Spleen (tissue), 11 donors: ENCODE results near the gene DOK5. TPM values are rescaled to one million over a fixed set of nuclear protein-coding genes. Genes with fewer than 3 reads are reported as not detected.

Source experiments
- DNase-seq: peaks from one replicate; pipeline ENCODE4 v3.0.0-alpha.2; 2020
- H3K27ac ChIP-seq, 8 donors: fragments of 200-600 bp; sonication (generic) in 7 of 8; 1 replicate in 4 of 8; 2 replicates in 4 of 8; pipeline versions ENCODE4 v1.5.0 to v1.8.0; 2016 to 2021; ENCODE audit warnings: inconsistent platforms in 4 of 8, mild to moderate bottlenecking in 4 of 8, moderate library complexity in 1 of 8
- H3K27me3 ChIP-seq, 7 donors: fragments of 200-600 bp; sonication (generic) in 6 of 7; replicated peaks in 1 of 7; 1 replicate in 4 of 7; 2 replicates in 3 of 7; pipeline versions ENCODE4 v1.5.0 to v1.8.0; 2016 to 2021; ENCODE audit warnings: inconsistent platforms in 3 of 7, mild to moderate bottlenecking in 1 of 7
- H3K36me3 ChIP-seq, 6 donors: fragments of 200-600 bp; sonication (generic) in 5 of 6; 1 replicate in 4 of 6; 2 replicates in 2 of 6; pipeline versions ENCODE4 v1.5.0 to v1.8.0; 2016 to 2021; ENCODE audit warnings: inconsistent platforms in 2 of 6
- H3K4me1 ChIP-seq, 6 donors: fragments of 200-600 bp; sonication (generic) in 5 of 6; 1 replicate in 3 of 6; 2 replicates in 3 of 6; pipeline versions ENCODE4 v1.5.0 to v1.8.0; 2016 to 2021; ENCODE audit warnings: inconsistent platforms in 3 of 6
- H3K4me3 ChIP-seq, 8 donors: fragments of 200-600 bp; sonication (generic) in 7 of 8; 1 replicate in 4 of 8; 2 replicates in 4 of 8; pipeline versions ENCODE4 v1.5.0 to v1.8.0; 2016 to 2021; ENCODE audit warnings: inconsistent platforms in 4 of 8, mild to moderate bottlenecking in 4 of 8, moderate library complexity in 2 of 8
- H3K9me3 ChIP-seq, 8 donors: fragments of 200-600 bp; sonication (generic) in 7 of 8; 1 replicate in 4 of 8; 2 replicates in 4 of 8; pipeline versions ENCODE4 v1.5.0 to v1.8.0; 2016 to 2021; ENCODE audit warnings: inconsistent platforms in 4 of 8
- POLR2A ChIP-seq, 3 donors: fragments of 450-650 bp; IDR thresholded peaks; one replicate each; pipeline ENCODE4 v1.5.1; 2017; ENCODE audit warnings: antibody characterized with exemption in 3 of 3, mild to moderate bottlenecking in 1 of 3
- POLR2AphosphoS5 ChIP-seq, 3 donors: sonication (generic); formaldehyde crosslinking; IDR thresholded peaks; one replicate each; pipeline ENCODE4 v1.5.1; 2017; ENCODE audit warnings: antibody characterized with exemption in 3 of 3
- WGBS, 5 donors: extraction: QIAGEN DNeasy Blood & Tissue Kit in 3 of 5; methylation state at CpG; one replicate each; pipeline versions ENCODE4 v1.1.5 to v1.1.7; 2013 to 2018; 5-methylcytosine and 5-hydroxymethylcytosine counted together
- intact Hi-C: fragments of 100-400 bp; cut with DNase I; formaldehyde crosslinking; loops from one replicate; pipeline ENCODE4 v1.15.0; 2023; ENCODE audit warnings: low total_unique reads
- polyA plus RNA-seq, 3 donors: library from polyadenylated mRNA; stranded (reverse); fragments of 200-250 nt; gene quantifications; one replicate each; pipeline ENCODE4 v1.2.1, GENCODE V29; 2013
- total RNA-seq, 7 donors: library from RNA; depleted of rRNA in 3 of 7; stranded (reverse); fragments of >200 nt in 3 of 7; fragmentation: NEBNext Ultra II Directional in 4 of 7; extraction: Animal tissue kit (Norgen Biotek cat#: 25700) in 4 of 7; gene quantifications; one replicate each; pipeline versions ENCODE4 v1.1.0 to v1.2.1, GENCODE V29; 2016 to 2021
- TF ChIP-seq, protein P1 (sequence below), 11 experiments: fragments of 200-600 bp in 7 of 11; fragments of 450-650 bp in 4 of 11; sonication (generic) in 4 of 11; IDR thresholded peaks in 8 of 11; conservative IDR thresholded peaks in 3 of 11; 1 replicate in 7 of 11; 2 replicates in 4 of 11; pipeline versions ENCODE4 v1.4.0 to v1.8.0; 2016 to 2021; ENCODE audit warnings: antibody characterized with exemption in 11 of 11, inconsistent platforms in 4 of 11, mild to moderate bottlenecking in 1 of 11
- donor health status: healthy with polysubstance abuse.
- donor health status: DM: no; HTN: no; CAD: no; lungs with moderate emphysema.
- donor health status: DM: no; HTN: no; CAD: no.
- donor health status: Bipolar disorder and iron deficiency.
- donor health status: healthy.
- donor health status: DM: no; HTN: no; CAD: no.
- donor health status: DM: yes; HTN: yes; CAD: no.

DOK5 gene
- total and polyA plus RNA-seq, 10 donors = 0.17 to 0.73 (median 0.53) TPM; not detected in 3

DNA sequence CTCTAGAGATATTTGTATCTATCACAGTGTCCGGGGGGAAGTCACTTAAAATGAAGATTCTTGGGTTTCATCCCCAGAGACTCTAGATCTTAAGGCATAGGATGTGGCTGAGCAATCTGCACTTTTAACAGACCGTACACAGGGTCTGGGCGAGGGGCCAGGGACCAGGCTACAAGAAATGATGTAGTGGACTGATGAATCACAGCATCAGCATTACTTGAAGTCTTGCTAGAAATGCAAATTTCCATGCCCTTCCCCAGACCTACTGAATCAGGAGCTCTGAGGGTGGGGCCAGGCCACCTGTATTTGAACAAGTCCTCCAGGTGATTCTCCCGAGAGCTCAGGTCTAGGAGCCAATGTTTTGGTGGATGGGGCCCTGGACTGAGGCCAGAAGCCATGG is 168.4 kb downstream of the DOK5 start:
- Histone ChIP-seq H3K36me3 (no peaks in the 10 kb centered on the region), H3K9me3 (no peaks in the 10 kb centered on the region), H3K27ac (no peak overlapping the region), H3K4me1 (no peaks in the 10 kb centered on the region), H3K4me3 (no peak overlapping the region), H3K27me3 (peaks cover 0 to 6% (median 0%) of the 10 kb centered on the region in 7 donors)
- intact Hi-C loops = loop anchor here (10.0 kb wide), 1 partner anchor 429 kb away; no protein-coding TSS in a partner anchor
- no peak for DNase-seq
- 69 to 91% (median 84%) methylated on average over 4 of the region's 4 CpGs for WGBS, 5 donors
- TF ChIP-seq, protein P1, sequence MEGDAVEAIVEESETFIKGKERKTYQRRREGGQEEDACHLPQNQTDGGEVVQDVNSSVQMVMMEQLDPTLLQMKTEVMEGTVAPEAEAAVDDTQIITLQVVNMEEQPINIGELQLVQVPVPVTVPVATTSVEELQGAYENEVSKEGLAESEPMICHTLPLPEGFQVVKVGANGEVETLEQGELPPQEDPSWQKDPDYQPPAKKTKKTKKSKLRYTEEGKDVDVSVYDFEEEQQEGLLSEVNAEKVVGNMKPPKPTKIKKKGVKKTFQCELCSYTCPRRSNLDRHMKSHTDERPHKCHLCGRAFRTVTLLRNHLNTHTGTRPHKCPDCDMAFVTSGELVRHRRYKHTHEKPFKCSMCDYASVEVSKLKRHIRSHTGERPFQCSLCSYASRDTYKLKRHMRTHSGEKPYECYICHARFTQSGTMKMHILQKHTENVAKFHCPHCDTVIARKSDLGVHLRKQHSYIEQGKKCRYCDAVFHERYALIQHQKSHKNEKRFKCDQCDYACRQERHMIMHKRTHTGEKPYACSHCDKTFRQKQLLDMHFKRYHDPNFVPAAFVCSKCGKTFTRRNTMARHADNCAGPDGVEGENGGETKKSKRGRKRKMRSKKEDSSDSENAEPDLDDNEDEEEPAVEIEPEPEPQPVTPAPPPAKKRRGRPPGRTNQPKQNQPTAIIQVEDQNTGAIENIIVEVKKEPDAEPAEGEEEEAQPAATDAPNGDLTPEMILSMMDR (IDR thresholded peaks at IDR 0.05 in 8 of 11, conservative IDR thresholded peaks at IDR 0.05 in 3 of 11) = no peak
- TF ChIP-seq POLR2A (IDR thresholded peaks at IDR 0.05) (no peak), POLR2AphosphoS5 (IDR thresholded peaks at IDR 0.05) (no peak)

DNA sequence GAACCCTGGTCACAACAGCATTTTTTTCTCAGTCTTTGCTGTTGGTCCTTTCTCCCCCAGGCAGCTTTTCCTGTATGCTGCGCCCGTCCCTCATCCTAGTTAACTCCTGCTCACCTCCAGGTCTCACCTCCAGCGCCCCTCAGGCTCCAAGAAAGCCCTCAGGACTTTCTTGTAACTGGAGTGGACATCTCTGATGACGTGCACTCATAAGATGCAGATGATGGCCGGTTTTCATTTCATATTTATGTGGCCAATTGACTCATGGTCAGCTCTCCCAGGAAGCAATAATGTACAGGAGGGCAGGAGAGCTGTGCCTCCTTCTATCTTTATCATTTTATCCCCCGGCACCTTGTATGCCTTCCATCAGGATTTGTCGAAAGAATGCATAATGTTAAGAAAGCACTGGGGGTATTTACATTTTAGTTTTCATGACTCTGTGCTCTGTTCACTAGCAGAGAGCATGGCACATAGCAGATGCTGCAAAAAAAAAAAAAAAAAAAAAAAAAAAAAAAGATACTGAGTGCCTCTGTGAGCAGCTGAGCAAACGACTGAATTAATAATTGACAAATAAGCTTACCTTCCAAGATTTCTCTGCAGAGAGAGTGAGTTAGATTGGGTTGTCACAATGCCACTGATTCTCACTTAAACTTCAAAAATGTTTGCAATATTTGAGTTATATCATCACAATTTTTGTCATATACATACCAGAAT is 170.2 kb downstream of the DOK5 start:
- no peak for DNase-seq
- 55 to 65% (median 60%) methylated on average over 8 of the region's 8 CpGs for whole genome bisulfite sequencing, 5 donors
- intact Hi-C loops = loop anchor here (5.0 to 10.0 kb wide), 2 partner anchors 431 to 548 kb away; no protein-coding TSS in a partner anchor
- no peak overlapping the region for H3K27ac ChIP-seq
- H3K4me1 ChIP-seq = peaks cover 0 to 3% (median 0%) of the 10 kb centered on the region in 6 donors
- no peak for TF ChIP-seq POLR2AphosphoS5 (IDR thresholded peaks at IDR 0.05)
- TF ChIP-seq, protein P1 (IDR thresholded peaks at IDR 0.05 in 8 of 11, conservative IDR thresholded peaks at IDR 0.05 in 3 of 11) = no peak
- no peak for TF ChIP-seq POLR2A (IDR thresholded peaks at IDR 0.05)
- H3K9me3 ChIP-seq = no peaks in the 10 kb centered on the region
- H3K4me3 ChIP-seq = no peak overlapping the region
- no peaks in the 10 kb centered on the region for H3K36me3 ChIP-seq
- H3K27me3 ChIP-seq = no peaks in the 10 kb centered on the region

DNA sequence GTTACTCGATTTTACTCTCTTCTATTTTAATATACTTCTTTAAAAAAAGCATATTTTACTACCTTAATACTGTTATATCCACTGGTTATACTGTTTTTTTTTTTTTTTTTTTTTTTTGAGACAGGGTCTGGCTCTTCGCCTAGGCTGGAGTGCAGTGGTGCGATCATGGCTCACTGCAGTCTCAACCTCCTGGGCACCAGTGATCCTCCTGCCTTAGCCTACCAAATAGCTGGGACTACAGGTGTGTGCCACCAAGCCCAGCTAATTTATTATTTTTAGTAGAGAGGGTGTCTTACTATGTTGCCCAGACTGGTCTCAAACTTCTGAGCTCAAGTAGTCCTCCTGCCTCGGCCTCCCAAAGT is 170.7 kb downstream of the DOK5 start:
- H3K27ac ChIP-seq = no peak overlapping the region
- no peaks in the 10 kb centered on the region for H3K36me3 ChIP-seq
- intact Hi-C loops = loop anchor here (5.0 to 10.0 kb wide), 2 partner anchors 431 to 549 kb away; no protein-coding TSS in a partner anchor
- no peak overlapping the region for H3K4me3 ChIP-seq
- DNase-seq = no peak
- H3K4me1 ChIP-seq = peaks cover 0 to 3% (median 0%) of the 10 kb centered on the region in 6 donors
- H3K27me3 ChIP-seq = no peaks in the 10 kb centered on the region
- TF ChIP-seq POLR2AphosphoS5 (IDR thresholded peaks at IDR 0.05) = no peak
- TF ChIP-seq, protein P1 (IDR thresholded peaks at IDR 0.05 in 8 of 11, conservative IDR thresholded peaks at IDR 0.05 in 3 of 11) = no peak
- TF ChIP-seq POLR2A (IDR thresholded peaks at IDR 0.05) = no peak
- WGBS, 5 donors = 73 to 91% (median 81%) methylated on average over 4 of the region's 4 CpGs
- no peaks in the 10 kb centered on the region for H3K9me3 ChIP-seq

DNA sequence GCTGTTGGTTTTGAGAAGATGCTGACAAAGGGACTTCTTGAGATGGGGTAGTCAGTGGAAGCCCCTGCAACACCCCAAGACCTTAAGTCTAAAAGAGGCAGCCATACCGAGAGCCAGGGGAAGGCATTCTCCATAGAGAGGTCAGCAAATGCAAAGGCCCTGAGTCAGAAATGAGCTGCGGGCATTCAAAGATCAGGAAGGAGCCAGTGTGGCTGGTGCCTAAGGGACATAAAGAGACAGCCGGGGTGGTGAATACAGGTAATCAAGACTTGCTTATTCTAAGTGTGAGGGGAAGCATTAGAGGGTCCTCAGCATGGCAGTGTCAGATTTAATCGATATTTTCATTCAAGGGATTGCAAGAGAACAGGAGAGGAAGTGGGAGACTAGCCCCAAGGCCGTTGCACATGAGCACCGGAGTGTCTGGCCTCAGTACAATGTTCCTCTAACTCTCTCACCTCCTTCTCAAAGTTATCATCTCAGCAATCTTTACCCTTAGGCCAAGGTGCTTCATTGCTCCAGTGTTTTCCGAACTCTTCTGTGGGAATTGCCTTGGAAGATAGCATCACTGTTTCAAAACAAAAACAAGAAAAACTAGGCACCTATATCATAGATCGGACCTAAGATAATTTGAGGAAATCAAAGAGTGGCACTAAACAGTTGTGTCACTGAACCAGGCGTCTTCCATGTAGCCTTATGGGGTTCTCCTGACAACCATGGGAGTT is 173.2 kb downstream of the DOK5 start:
- Histone ChIP-seq H3K4me1 (peaks cover 0 to 3% (median 0%) of the 10 kb centered on the region in 6 donors), H3K36me3 (no peaks in the 10 kb centered on the region), H3K27me3 (peaks cover 0 to 7% (median 0%) of the 10 kb centered on the region in 7 donors), H3K27ac (no peak overlapping the region), H3K9me3 (no peaks in the 10 kb centered on the region), H3K4me3 (no peak overlapping the region)
- intact Hi-C loops = loop anchor here (5.0 to 10.0 kb wide), 2 partner anchors 434 to 551 kb away; no protein-coding TSS in a partner anchor
- no peak for TF ChIP-seq POLR2AphosphoS5 (IDR thresholded peaks at IDR 0.05)
- TF ChIP-seq, protein P1 (IDR thresholded peaks at IDR 0.05 in 8 of 11, conservative IDR thresholded peaks at IDR 0.05 in 3 of 11) = no peak
- DNase-seq = no peak
- WGBS, 5 donors = 62 to 78% (median 68%) methylated on average over 9 of the region's 9 CpGs
